Right lobe of liver (tissue), 4 donors: ENCODE data around the gene BPIFB2.

ENCODE experiments used
- POLR2A ChIP-seq: fragments of 450-650 bp; IDR thresholded peaks from one replicate; pipeline ENCODE4 v1.6.1; 2017; ENCODE audit warnings: antibody characterized with exemption, mild to moderate bottlenecking
- TF ChIP-seq, protein P1 (sequence below), 4 donors: fragments of 200-600 bp in 3 of 4; fragments of 450-650 bp in 1 of 4; IDR thresholded peaks; one replicate each; pipeline versions ENCODE4 v1.5.1 to v1.8.0; 2016 to 2022; ENCODE audit warnings: antibody characterized with exemption in 4 of 4, mild to moderate bottlenecking in 2 of 4
- donor health status: DM: no; HTN: no; CAD: no.
- donor health status: DM: no; HTN: no; CAD: no.
- donor health status: DM: no; HTN: yes; CAD: no.

DNA sequence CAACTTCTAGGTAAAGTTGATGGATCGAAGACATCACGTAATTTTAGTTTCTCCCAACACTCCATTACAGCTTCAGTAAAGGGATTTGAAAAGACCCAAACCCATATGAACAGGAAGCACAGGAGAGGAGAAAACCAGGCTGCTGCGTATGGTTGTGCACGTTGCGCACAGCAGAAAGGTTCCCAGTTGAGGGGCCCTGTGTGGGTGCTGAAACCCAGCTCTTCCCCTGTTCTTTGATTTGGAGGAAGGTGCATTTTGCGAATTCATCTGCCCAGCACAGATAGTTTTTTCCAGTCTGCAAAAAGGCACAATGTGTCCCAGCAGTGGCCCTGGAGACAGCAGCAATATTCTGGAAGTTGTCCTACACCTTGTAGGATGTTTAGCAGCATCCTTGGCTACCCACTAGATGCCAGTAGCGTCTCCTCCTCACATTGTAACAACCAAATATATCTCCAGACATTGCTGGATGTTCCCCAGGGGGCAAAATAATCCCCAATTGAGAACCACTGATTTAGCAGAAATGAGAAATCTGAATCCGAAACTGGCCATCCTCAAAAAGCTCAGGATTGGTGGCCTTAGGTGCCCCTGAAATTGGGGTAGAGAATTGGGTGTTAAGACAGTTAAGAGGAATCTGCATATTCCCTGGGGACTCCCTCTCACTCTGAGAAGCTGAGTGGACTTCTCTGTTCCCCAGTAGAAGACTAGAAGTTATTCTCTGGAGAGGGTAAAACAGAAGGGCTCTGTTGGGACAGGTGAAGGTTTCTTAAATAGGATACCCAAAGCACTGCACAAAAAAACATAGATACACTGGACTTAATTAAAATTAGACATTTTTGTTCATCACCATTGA, 15.5 kb upstream of the BPIFB2 start:
- TF ChIP-seq, protein P1, sequence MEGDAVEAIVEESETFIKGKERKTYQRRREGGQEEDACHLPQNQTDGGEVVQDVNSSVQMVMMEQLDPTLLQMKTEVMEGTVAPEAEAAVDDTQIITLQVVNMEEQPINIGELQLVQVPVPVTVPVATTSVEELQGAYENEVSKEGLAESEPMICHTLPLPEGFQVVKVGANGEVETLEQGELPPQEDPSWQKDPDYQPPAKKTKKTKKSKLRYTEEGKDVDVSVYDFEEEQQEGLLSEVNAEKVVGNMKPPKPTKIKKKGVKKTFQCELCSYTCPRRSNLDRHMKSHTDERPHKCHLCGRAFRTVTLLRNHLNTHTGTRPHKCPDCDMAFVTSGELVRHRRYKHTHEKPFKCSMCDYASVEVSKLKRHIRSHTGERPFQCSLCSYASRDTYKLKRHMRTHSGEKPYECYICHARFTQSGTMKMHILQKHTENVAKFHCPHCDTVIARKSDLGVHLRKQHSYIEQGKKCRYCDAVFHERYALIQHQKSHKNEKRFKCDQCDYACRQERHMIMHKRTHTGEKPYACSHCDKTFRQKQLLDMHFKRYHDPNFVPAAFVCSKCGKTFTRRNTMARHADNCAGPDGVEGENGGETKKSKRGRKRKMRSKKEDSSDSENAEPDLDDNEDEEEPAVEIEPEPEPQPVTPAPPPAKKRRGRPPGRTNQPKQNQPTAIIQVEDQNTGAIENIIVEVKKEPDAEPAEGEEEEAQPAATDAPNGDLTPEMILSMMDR (IDR thresholded peaks at IDR 0.05) = no peak
- TF ChIP-seq POLR2A = no peak
